ENCODE measurements around the gene CASP12.

Gene CASP12

DNA sequence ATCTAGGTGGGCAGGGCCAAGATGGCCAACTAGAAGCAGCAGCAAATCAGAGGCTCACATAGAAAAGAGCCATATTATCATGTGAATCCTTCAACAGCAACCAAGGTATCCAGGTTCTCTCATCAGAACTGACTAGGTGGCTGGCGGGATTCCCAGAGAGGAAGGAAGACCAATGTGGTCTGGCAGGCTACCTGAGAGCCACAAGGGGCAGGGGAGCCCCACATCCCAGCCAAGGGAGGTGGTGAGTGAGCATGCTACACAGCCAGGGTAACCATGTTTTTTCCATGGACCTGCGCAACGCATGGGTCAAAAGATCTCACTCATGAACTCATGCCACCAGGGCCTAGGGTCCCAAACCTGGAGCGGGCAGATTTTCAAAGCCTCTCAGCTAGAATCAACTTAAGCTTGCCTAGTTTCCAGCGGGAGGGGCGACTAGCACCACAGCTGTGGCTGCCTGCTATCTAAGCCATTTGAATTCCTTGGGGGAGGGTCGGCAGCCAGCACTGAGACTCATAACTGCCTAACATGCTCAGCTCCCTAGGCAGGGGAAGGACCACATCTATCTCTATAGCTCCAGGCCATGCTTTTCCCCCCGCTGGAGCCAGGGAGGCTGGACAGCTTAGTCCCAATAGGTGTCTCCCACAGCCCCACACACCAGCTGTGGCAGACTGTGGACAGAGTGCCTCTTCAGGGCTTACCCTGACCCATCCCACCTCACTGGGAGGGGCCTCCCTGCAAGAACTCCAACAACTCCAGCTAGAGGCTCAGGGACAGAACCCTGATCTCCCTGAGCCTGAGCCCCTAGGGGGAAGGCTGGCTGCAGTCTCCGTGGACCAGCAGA lies 28.7 kb upstream of the CASP12 start:
- H3K4me3 ChIP-seq (ENCODE audit: low read depth, low read length): no peak overlapping the region

DNA sequence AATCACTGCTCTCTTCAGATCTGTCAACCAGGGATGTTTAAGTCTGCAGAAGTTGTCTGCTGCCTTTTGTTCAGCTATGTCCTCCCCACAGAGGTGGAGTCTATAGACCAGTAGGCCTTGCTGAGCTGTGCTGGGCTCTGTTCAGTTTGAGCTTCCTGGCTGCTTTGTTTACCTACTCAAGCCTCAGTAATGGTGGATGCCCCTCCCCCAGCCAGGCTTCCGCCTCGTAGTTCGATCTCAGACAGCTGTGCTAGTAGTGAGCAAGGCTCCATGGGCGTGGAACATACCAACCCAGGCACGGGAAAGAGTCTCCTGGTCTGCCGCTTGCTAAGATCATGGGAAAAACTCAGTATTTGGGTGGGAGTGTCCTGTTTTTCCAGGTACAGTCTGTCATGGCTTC lies 27.6 kb upstream of the CASP12 start:
- TF ChIP-seq, protein P1, sequence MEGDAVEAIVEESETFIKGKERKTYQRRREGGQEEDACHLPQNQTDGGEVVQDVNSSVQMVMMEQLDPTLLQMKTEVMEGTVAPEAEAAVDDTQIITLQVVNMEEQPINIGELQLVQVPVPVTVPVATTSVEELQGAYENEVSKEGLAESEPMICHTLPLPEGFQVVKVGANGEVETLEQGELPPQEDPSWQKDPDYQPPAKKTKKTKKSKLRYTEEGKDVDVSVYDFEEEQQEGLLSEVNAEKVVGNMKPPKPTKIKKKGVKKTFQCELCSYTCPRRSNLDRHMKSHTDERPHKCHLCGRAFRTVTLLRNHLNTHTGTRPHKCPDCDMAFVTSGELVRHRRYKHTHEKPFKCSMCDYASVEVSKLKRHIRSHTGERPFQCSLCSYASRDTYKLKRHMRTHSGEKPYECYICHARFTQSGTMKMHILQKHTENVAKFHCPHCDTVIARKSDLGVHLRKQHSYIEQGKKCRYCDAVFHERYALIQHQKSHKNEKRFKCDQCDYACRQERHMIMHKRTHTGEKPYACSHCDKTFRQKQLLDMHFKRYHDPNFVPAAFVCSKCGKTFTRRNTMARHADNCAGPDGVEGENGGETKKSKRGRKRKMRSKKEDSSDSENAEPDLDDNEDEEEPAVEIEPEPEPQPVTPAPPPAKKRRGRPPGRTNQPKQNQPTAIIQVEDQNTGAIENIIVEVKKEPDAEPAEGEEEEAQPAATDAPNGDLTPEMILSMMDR (IDR thresholded peaks at IDR 0.05; ENCODE audit: low read depth, low read length): no peak
- H3K4me3 ChIP-seq (ENCODE audit: low read depth, low read length): no peak overlapping the region

More for the DNA sequence above, 28.7 kb upstream of the CASP12 start:
- TF ChIP-seq, protein P1 (IDR thresholded peaks at IDR 0.05; ENCODE audit: low read depth, low read length): no peak

DNA sequence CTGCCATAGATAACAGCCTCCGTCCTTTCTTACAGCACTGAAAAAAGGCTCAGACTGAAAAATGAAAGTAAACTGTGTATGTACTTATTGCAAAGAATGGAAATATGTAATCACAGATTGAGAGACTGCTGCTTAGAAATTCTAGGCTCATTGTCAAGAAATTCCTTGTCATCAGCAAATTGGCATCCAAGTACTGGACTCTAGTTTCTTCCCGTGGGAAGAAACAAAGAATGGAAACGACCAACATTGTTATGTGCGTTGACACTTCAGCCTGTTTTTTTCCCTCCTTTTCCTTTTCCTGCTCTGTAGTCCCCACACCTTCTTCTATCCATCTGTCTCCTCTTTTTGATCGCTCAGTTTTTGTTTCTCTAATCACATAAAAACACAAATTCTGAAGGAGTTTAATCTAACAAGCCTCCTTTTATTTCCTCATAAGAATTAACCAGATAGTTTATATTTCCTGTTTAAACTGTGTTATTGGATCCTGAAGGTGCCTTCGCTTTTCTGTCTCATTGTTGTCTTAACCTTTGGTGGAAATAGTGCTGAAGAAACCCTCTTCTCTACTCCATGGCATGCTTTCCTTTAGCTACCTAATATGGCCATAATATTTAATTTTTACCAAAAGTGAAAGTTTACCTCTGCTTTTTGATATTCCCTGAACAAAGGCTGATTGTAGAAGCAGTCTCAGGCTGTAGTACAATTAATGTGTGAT lies 20.0 kb upstream of the CASP12 start:
- TF ChIP-seq, protein P1 (IDR thresholded peaks at IDR 0.05; ENCODE audit: low read depth, low read length): no peak
- H3K4me3 ChIP-seq (ENCODE audit: low read depth, low read length): peak overlapping the region; percentile 49

DNA sequence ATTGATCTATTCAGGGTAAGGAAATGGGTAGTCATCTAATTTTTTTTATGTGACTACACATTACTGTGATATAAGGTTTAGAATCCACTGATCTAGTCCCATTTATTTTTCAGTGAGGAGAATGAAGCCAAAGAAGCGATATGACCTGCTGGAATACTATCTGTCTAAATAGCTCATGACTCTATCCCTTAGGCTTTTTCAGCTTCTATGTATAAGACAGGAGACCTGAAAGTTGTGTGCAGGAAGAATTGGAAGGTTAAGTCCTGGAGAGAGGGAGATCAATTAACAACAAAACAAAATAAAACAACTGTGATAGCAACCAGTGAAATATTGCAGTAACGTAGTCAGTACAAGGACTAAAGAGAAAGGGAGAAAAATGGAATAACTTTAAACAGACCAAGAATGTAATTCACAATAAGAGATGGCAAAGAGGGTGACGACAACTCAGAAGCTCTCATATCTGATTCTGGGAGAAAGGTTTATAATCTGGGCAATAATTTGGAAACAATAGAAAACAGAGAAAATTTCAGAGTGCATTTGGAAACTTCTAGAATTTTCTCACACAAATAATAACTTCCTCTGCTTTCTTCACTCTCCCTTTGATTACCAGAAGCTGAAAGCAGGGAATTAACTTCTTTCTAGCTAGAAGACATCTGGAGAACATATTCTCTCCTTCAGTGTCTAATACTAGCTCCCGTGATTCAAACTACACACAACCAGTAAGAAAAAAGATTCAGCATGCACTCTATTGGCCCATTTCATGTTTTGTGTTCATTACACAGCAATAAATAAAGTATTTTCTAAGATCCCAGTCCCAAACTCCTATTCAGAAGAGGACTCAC lies 19.2 kb upstream of the CASP12 start:
- TF ChIP-seq, protein P1 (IDR thresholded peaks at IDR 0.05; ENCODE audit: low read depth, low read length): no peak
- peak overlapping the region; percentile 49 for H3K4me3 ChIP-seq (ENCODE audit: low read depth, low read length)

DNA sequence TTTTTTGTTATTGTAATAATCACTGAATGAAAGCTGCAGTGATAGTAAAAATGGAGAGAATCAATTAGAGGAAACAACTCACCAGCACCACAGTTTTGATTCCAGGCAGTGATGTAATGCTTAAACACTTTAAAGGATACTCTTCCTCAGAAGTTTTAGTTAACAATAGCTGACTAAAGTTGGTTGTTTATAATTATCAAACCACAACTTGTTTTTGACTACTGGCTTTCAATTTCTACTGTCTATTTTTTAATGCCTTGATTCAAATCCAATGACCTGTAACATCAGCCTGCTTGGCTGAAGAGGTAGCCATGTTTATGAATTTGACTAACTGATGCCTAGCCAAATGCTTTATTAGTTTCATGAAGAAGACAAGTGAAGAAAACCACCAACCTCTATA lies 18.2 kb upstream of the CASP12 start:
- TF ChIP-seq, protein P1 (IDR thresholded peaks at IDR 0.05; ENCODE audit: low read depth, low read length): no peak
- H3K4me3 ChIP-seq (ENCODE audit: low read depth, low read length): no peak overlapping the region

DNA sequence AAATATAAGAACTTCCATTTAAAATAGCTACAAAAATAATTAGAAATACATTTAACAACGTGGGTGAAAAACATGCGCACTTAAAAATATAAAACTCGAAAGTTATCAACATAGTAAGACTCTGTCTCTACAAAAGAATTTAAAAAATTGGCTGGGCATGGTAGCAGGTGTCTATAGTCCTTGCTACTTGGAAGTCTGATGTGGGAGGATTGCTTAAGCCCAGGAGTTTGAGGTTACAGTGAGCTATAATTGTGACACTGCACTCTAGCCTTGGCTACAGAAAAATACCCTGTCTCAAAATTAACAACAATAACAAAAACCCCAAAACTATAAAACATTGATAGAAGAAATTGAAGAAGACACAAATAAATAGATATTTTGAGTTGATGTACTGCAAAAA lies 13.8 kb upstream of the CASP12 start:
- H3K4me3 ChIP-seq (ENCODE audit: low read depth, low read length): no peak overlapping the region
- TF ChIP-seq, protein P1 (IDR thresholded peaks at IDR 0.05; ENCODE audit: low read depth, low read length): no peak
